Uterus (tissue), 4 donors: ENCODE results near the gene SCTR. TPM values are rescaled to one million over a fixed set of nuclear protein-coding genes. Genes with fewer than 3 reads are reported as not detected.

Experiments
- DNase-seq, 2 donors: peaks; one replicate each; pipeline ENCODE4 v3.0.0-alpha.2; 2019 to 2020
- H3K27ac ChIP-seq, 2 donors: fragments of 200-600 bp; sonication (generic); 1 replicate in 1 of 2; 2 replicates in 1 of 2; pipeline ENCODE4 v1.5.1; 2016 to 2018
- H3K27me3 ChIP-seq, 2 donors: fragments of 200-600 bp; sonication (generic); one replicate each; pipeline ENCODE4 v1.5.1; 2018 to 2019; ENCODE audit warnings: control low read depth in 1 of 2
- H3K36me3 ChIP-seq, 2 donors: fragments of 200-600 bp; sonication (generic); one replicate each; pipeline ENCODE4 v1.5.1; 2019; ENCODE audit warnings: control low read depth in 1 of 2
- H3K4me1 ChIP-seq, 2 donors: fragments of 200-600 bp; sonication (generic); one replicate each; pipeline ENCODE4 v1.5.1; 2018 to 2019; ENCODE audit warnings: control low read depth in 1 of 2
- H3K4me3 ChIP-seq, 2 donors: fragments of 200-600 bp; sonication (generic); 1 replicate in 1 of 2; 2 replicates in 1 of 2; pipeline ENCODE4 v1.5.1; 2018 to 2019; ENCODE audit warnings: mild to moderate bottlenecking in 1 of 2
- H3K9me3 ChIP-seq, 2 donors: fragments of 200-600 bp; sonication (generic); one replicate each; pipeline ENCODE4 v1.5.1; 2019; ENCODE audit warnings: control low read depth in 1 of 2
- POLR2A ChIP-seq, 2 donors: fragments of 450-650 bp; IDR thresholded peaks; one replicate each; pipeline ENCODE4 v1.6.1; 2016; ENCODE audit warnings: antibody characterized with exemption in 2 of 2, mild to moderate bottlenecking in 1 of 2, moderate library complexity in 1 of 2
- intact Hi-C: fragments of 100-400 bp; cut with DNase I; formaldehyde crosslinking; loops from one replicate; pipeline ENCODE4 v1.15.1; 2023; ENCODE audit warnings: low total_unique reads
- total RNA-seq, 4 donors: library from RNA; depleted of rRNA in 3 of 4; stranded (reverse); fragments of >200 nt in 3 of 4; gene quantifications; one replicate each; pipeline versions ENCODE4 v1.1.0 to v1.2.4, GENCODE V29; 2014 to 2023
- TF ChIP-seq, protein P1 (sequence below), 4 experiments: fragments of 200-600 bp in 2 of 4; fragments of 450-650 bp in 2 of 4; sonication (generic) in 2 of 4; IDR thresholded peaks; one replicate each; pipeline ENCODE4 v1.5.1; 2016 to 2019; ENCODE audit warnings: antibody characterized with exemption in 4 of 4, mild to moderate bottlenecking in 2 of 4, moderate library complexity in 1 of 4
- donor health status: DM: yes; HTN: yes; CAD: no.

SCTR gene
- total RNA-seq, 4 donors from 2014 or later = not detected

DNA sequence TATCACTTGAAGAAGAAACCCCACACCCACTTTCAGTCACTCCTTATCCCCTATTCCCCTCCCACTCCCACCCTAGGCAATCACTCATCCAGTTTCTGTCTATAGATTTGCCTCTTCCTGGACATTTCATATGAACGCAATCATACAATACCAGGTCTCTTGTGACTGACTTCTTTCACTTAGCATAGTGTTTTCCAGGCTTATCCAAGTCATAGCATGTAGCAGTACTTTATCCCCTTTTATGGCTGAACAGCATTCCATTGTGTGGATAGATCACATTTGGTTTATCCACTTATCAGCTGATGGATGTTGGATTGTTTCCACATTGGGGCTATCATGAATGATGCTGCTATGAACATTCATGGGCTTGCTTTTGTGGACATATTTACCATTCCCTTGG is 26.6 kb upstream of the SCTR start:
- H3K27me3 ChIP-seq = no peaks in the 10 kb centered on the region
- H3K4me3 ChIP-seq = no peak overlapping the region
- intact Hi-C loops = no loop called here

GRCh38 chr2:119550346-119550745 is 26.1 kb upstream of the SCTR start:
- Histone ChIP-seq H3K9me3 (no peaks in the 10 kb centered on the region), H3K27me3 (no peaks in the 10 kb centered on the region), H3K36me3 (no peaks in the 10 kb centered on the region), H3K4me1 (no peaks in the 10 kb centered on the region), H3K27ac (no peak overlapping the region), H3K4me3 (no peak overlapping the region)
- TF ChIP-seq, protein P1, sequence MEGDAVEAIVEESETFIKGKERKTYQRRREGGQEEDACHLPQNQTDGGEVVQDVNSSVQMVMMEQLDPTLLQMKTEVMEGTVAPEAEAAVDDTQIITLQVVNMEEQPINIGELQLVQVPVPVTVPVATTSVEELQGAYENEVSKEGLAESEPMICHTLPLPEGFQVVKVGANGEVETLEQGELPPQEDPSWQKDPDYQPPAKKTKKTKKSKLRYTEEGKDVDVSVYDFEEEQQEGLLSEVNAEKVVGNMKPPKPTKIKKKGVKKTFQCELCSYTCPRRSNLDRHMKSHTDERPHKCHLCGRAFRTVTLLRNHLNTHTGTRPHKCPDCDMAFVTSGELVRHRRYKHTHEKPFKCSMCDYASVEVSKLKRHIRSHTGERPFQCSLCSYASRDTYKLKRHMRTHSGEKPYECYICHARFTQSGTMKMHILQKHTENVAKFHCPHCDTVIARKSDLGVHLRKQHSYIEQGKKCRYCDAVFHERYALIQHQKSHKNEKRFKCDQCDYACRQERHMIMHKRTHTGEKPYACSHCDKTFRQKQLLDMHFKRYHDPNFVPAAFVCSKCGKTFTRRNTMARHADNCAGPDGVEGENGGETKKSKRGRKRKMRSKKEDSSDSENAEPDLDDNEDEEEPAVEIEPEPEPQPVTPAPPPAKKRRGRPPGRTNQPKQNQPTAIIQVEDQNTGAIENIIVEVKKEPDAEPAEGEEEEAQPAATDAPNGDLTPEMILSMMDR (IDR thresholded peaks at IDR 0.05) = no peak
- intact Hi-C loops = no loop called here
- no peak for DNase-seq

More for the DNA sequence above, 26.6 kb upstream of the SCTR start:
- Histone ChIP-seq H3K36me3 (no peaks in the 10 kb centered on the region), H3K4me1 (no peaks in the 10 kb centered on the region), H3K27ac (no peak overlapping the region), H3K9me3 (no peaks in the 10 kb centered on the region)
- no peak for DNase-seq
- TF ChIP-seq, protein P1 (IDR thresholded peaks at IDR 0.05) = no peak
- no peak for TF ChIP-seq POLR2A (IDR thresholded peaks at IDR 0.05)

GRCh38 chr2:119549241-119549640 is 25.0 kb upstream of the SCTR start:
- no peaks in the 10 kb centered on the region for H3K36me3 ChIP-seq
- intact Hi-C loops = no loop called here
- peaks cover 0 to 5% of the 10 kb centered on the region in 2 donors for H3K4me1 ChIP-seq
- no peak for DNase-seq
- H3K9me3 ChIP-seq = no peaks in the 10 kb centered on the region
- H3K27me3 ChIP-seq = no peaks in the 10 kb centered on the region
- H3K27ac ChIP-seq = no peak overlapping the region
- H3K4me3 ChIP-seq = no peak overlapping the region
- no peak for TF ChIP-seq POLR2A (IDR thresholded peaks at IDR 0.05)
- TF ChIP-seq, protein P1 (IDR thresholded peaks at IDR 0.05) = no peak

- TF ChIP-seq, protein P1 (IDR thresholded peaks at IDR 0.05) = no peak
- no peak for TF ChIP-seq POLR2A (IDR thresholded peaks at IDR 0.05)
- DNase-seq = no peak
- Histone ChIP-seq H3K36me3 (no peaks in the 10 kb centered on the region), H3K27ac (no peak overlapping the region), H3K4me1 (peaks cover 0 to 5% of the 10 kb centered on the region in 2 donors), H3K27me3 (no peaks in the 10 kb centered on the region), H3K9me3 (no peaks in the 10 kb centered on the region), H3K4me3 (no peak overlapping the region)
- intact Hi-C loops = no loop called here
Measured at GRCh38 chr2:119548516-119549120, 24.3 kb upstream of the SCTR start.

DNA sequence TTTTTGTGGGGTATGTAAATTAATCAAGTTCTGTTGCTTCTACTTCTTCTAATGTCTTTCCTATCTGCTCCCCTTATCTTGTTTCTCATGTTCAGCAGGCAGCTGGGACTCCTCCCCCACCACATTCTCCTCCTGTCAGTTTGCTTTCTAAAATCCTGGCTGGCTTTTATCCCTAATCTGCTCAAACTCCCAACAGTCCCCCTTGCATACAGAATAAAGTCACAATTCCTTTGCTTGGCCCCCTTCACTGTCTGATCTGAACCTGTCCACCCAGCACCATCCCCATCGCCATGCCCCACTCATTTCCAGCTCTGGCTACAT is 22.1 kb upstream of the SCTR start:
- Histone ChIP-seq H3K9me3 (no peaks in the 10 kb centered on the region), H3K4me3 (no peak overlapping the region)
- intact Hi-C loops = no loop called here

More for the DNA sequence above, 22.1 kb upstream of the SCTR start:
- no peak overlapping the region for H3K27ac ChIP-seq
- no peak for DNase-seq
- no peaks in the 10 kb centered on the region for H3K36me3 ChIP-seq
- H3K4me1 ChIP-seq = peaks cover 0 to 5% of the 10 kb centered on the region in 2 donors
- no peaks in the 10 kb centered on the region for H3K27me3 ChIP-seq
- TF ChIP-seq POLR2A (IDR thresholded peaks at IDR 0.05) = no peak
- TF ChIP-seq, protein P1 (IDR thresholded peaks at IDR 0.05) = no peak
